ENCODE data around the gene PAM. TPM values are rescaled to one million over a fixed set of nuclear protein-coding genes. Genes with fewer than 3 reads are reported as not detected.

PAM gene
- total and polyA plus RNA-seq, 2 of the 13 experiments (the other 11 are each of a cell fraction or from before 2014, with no cell fraction given), result 20.2 to 79.1 TPM

DNA sequence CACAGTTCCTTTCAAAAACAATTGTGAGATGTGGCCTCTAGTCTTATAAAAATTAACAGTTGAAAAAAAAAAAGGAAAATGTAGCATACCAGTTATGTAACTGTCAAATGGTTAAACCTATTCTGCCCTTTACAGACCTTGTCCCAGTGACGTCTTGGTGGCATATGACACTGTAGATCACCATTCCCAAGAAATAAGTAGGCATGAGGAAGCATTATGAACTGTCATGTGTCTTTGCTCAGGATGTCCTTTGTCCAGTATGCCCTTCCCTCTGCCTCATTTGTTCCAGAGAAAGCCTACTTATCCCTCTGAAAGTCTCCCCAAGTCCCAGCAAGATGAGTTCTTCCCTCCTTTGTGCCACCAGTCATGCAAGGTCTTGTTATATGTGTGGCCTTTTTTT lies 63.2 kb downstream of the PAM start:
- CTCF ChIA-PET (ENCODE audit: low intra/inter-chr PET ratio, low total read pairs), result no interaction called here
- no peaks in the 10 kb centered on the region for H4K20me1 ChIP-seq (ENCODE audit: insufficient read depth, low read length)
- no peaks in the 10 kb centered on the region for H3K79me2 ChIP-seq (ENCODE audit: insufficient read depth, low read length)
- DNase-seq (ENCODE audit: low spot score) (no peak), ATAC-seq (no peak), FAIRE-seq (no peak)
- no peak overlapping the region for H3K27ac ChIP-seq (ENCODE audit: extremely low read length, insufficient read depth, low read length)
- H3K27me3 ChIP-seq (ENCODE audit: control insufficient read depth in 1 of 2, insufficient read depth in 2 of 2, low read length in 2 of 2), result no peaks in the 10 kb centered on the region
- WGBS (ENCODE audit: low lambda C conversion rate), result 71% methylated on average over 1 of the region's 1 CpG
- no peak overlapping the region for H3K9ac ChIP-seq (ENCODE audit: insufficient read depth, low read depth, low read length)
- no peaks in the 10 kb centered on the region for H3K4me1 ChIP-seq (ENCODE audit: insufficient read depth, low read length)
- no peaks in the 10 kb centered on the region for H3K36me3 ChIP-seq (replicated peaks in 1 of 2; ENCODE audit: control insufficient read depth in 1 of 2, insufficient read depth in 2 of 2, low read length in 2 of 2)
- no peak overlapping the region for H2AFZ ChIP-seq (ENCODE audit: low read length)
- POLR2A ChIA-PET, result no interaction called here
- no peak overlapping the region for H3K4me2 ChIP-seq (ENCODE audit: low read depth, low read length)
- in situ Hi-C loops (cut with HindIII; ENCODE audit: extremely low pct_ligation_motif_present, low pct_unique_long_range_greater_than_20kb), result no loop called here
- no peak overlapping the region for H3K4me3 ChIP-seq (replicated peaks in 1 of 3; ENCODE audit: insufficient read depth in 1 of 3, low read depth in 2 of 3, low read length in 3 of 3)
- H3K9me3 ChIP-seq (ENCODE audit: low read length), result no peaks in the 10 kb centered on the region
- no TSS peak for BruUV-seq (replicated peaks)
- intact Hi-C loops (cut with micrococcal nuclease; ENCODE audit: unreplicated experiment), result no loop called here
- TF ChIP-seq, protein P1, sequence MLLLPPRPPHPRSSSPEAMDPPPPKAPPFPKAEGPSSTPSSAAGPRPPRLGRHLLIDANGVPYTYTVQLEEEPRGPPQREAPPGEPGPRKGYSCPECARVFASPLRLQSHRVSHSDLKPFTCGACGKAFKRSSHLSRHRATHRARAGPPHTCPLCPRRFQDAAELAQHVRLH (CRISPR knock-in tag; IDR thresholded peaks at IDR 0.05; ENCODE audit: borderline replicate concordance, low read depth), result no peak
- TF ChIP-seq ZFP36L2 (CRISPR knock-in tag; IDR thresholded peaks at IDR 0.05) (no peak), MED13 (CRISPR knock-in tag; IDR thresholded peaks at IDR 0.05) (no peak), TCF7 (IDR thresholded peaks at IDR 0.05; ENCODE audit: low read depth) (no peak), ZNF335 (CRISPR knock-in tag; IDR thresholded peaks at IDR 0.05) (no peak), ZNF546 (CRISPR knock-in tag; conservative IDR thresholded peaks at IDR 0.05) (no peak)

DNA sequence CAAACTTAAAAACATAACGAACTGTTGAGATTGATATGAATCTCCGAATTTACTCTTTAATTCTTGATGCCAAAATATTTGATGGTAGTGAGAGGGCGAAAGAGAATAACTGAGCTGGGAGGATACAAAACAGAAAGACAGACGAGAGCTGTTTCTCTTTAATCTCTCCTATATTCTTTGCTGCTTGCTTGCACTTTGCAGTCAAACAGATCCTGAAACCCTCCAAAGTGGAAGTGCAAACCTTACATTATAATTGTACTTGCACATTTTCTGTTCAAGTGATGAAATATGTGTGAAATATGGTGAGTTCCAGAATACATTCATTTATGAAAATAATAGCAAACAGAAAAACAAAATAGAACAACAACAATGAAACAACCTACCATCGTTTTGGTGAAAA lies 63.8 kb downstream of the PAM start:
- in situ Hi-C loops (cut with HindIII; ENCODE audit: extremely low pct_ligation_motif_present, low pct_unique_long_range_greater_than_20kb), result no loop called here
- Histone ChIP-seq H3K9ac (ENCODE audit: insufficient read depth, low read depth, low read length) (no peak overlapping the region), H3K79me2 (ENCODE audit: insufficient read depth, low read length) (no peaks in the 10 kb centered on the region), H2AFZ (ENCODE audit: low read length) (no peak overlapping the region), H3K4me2 (ENCODE audit: low read depth, low read length) (no peak overlapping the region), H3K4me3 (replicated peaks in 1 of 3; ENCODE audit: insufficient read depth in 1 of 3, low read depth in 2 of 3, low read length in 3 of 3) (no peak overlapping the region), H3K9me3 (ENCODE audit: low read length) (no peaks in the 10 kb centered on the region), H4K20me1 (ENCODE audit: insufficient read depth, low read length) (no peaks in the 10 kb centered on the region), H3K36me3 (replicated peaks in 1 of 2; ENCODE audit: control insufficient read depth in 1 of 2, insufficient read depth in 2 of 2, low read length in 2 of 2) (no peaks in the 10 kb centered on the region), H3K27me3 (ENCODE audit: control insufficient read depth in 1 of 2, insufficient read depth in 2 of 2, low read length in 2 of 2) (no peaks in the 10 kb centered on the region), H3K27ac (ENCODE audit: extremely low read length, insufficient read depth, low read length) (no peak overlapping the region), H3K4me1 (ENCODE audit: insufficient read depth, low read length) (no peaks in the 10 kb centered on the region)
- POLR2A ChIA-PET, result no interaction called here
- ATAC-seq, result no peak
- FAIRE-seq, result no peak
- 75% methylated on average over 5 of the region's 5 CpGs for WGBS (ENCODE audit: low lambda C conversion rate)
- CTCF ChIA-PET (ENCODE audit: low intra/inter-chr PET ratio, low total read pairs), result no interaction called here
- no TSS peak for BruUV-seq (replicated peaks)
- no peak for DNase-seq (ENCODE audit: low spot score)
- intact Hi-C loops (cut with micrococcal nuclease; ENCODE audit: unreplicated experiment), result no loop called here
- no peak for TF ChIP-seq ZNF543 (CRISPR knock-in tag; IDR thresholded peaks at IDR 0.05)
- no peak for TF ChIP-seq ZNF235 (CRISPR knock-in tag; IDR thresholded peaks at IDR 0.05; ENCODE audit: borderline replicate concordance)
- TF ChIP-seq, protein P2, sequence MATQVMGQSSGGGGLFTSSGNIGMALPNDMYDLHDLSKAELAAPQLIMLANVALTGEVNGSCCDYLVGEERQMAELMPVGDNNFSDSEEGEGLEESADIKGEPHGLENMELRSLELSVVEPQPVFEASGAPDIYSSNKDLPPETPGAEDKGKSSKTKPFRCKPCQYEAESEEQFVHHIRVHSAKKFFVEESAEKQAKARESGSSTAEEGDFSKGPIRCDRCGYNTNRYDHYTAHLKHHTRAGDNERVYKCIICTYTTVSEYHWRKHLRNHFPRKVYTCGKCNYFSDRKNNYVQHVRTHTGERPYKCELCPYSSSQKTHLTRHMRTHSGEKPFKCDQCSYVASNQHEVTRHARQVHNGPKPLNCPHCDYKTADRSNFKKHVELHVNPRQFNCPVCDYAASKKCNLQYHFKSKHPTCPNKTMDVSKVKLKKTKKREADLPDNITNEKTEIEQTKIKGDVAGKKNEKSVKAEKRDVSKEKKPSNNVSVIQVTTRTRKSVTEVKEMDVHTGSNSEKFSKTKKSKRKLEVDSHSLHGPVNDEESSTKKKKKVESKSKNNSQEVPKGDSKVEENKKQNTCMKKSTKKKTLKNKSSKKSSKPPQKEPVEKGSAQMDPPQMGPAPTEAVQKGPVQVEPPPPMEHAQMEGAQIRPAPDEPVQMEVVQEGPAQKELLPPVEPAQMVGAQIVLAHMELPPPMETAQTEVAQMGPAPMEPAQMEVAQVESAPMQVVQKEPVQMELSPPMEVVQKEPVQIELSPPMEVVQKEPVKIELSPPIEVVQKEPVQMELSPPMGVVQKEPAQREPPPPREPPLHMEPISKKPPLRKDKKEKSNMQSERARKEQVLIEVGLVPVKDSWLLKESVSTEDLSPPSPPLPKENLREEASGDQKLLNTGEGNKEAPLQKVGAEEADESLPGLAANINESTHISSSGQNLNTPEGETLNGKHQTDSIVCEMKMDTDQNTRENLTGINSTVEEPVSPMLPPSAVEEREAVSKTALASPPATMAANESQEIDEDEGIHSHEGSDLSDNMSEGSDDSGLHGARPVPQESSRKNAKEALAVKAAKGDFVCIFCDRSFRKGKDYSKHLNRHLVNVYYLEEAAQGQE (IDR thresholded peaks at IDR 0.05; ENCODE audit: borderline replicate concordance in 1 of 2, low read depth in 1 of 2, low read length in 2 of 2), result no peak
- TF ChIP-seq, protein P3, sequence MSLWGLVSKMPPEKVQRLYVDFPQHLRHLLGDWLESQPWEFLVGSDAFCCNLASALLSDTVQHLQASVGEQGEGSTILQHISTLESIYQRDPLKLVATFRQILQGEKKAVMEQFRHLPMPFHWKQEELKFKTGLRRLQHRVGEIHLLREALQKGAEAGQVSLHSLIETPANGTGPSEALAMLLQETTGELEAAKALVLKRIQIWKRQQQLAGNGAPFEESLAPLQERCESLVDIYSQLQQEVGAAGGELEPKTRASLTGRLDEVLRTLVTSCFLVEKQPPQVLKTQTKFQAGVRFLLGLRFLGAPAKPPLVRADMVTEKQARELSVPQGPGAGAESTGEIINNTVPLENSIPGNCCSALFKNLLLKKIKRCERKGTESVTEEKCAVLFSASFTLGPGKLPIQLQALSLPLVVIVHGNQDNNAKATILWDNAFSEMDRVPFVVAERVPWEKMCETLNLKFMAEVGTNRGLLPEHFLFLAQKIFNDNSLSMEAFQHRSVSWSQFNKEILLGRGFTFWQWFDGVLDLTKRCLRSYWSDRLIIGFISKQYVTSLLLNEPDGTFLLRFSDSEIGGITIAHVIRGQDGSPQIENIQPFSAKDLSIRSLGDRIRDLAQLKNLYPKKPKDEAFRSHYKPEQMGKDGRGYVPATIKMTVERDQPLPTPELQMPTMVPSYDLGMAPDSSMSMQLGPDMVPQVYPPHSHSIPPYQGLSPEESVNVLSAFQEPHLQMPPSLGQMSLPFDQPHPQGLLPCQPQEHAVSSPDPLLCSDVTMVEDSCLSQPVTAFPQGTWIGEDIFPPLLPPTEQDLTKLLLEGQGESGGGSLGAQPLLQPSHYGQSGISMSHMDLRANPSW (CRISPR knock-in tag; IDR thresholded peaks at IDR 0.05; ENCODE audit: borderline replicate concordance), result no peak
- no peak for TF ChIP-seq MAFF (IDR thresholded peaks at IDR 0.05; ENCODE audit: low read depth, low read length)
